Natural killer cell (primary cell): Measurements from ENCODE around the gene RAB8B. TPM values are rescaled to one million over a fixed set of nuclear protein-coding genes. Genes with fewer than 3 reads are reported as not detected.
A peak's percentile ranks its signal among the peaks of the same experiment; 100 is the strongest.

Experiments used
- ATAC-seq, 3 donors: fragments of 150-1000 bp in 2 of 3; fragments of 200-7000 bp in 1 of 3; cut with Tn5 transposase; 1 replicate in 1 of 3; 2 replicates in 2 of 3; pipeline ENCODE4 v1.10.0; 2021; ENCODE audit warnings: mild to moderate bottlenecking in 2 of 3, moderate library complexity in 2 of 3
- DNase-seq, 2 donors: peaks; one replicate each; pipeline versions ENCODE4 v3.0.0 to v3.0.0-alpha.2; 2013 to 2021; ENCODE audit warnings: mixed read lengths in 1 of 2
- H3K27ac ChIP-seq: one replicate; pipeline ENCODE4 v1.5.1; 2013; ENCODE audit warnings: mild to moderate bottlenecking, low read length
- H3K27me3 ChIP-seq: one replicate; pipeline ENCODE4 v1.6.1; 2013; ENCODE audit warnings: low read length; ENCODE audit not compliant: control insufficient read depth, insufficient read depth
- H3K36me3 ChIP-seq: one replicate; pipeline ENCODE4 v1.6.1; 2013; ENCODE audit warnings: low read length; ENCODE audit not compliant: control insufficient read depth, insufficient read depth
- H3K4me1 ChIP-seq: one replicate; pipeline ENCODE4 v1.6.1; 2013; ENCODE audit warnings: low read length; ENCODE audit not compliant: control insufficient read depth, insufficient read depth
- H3K4me3 ChIP-seq: one replicate; pipeline ENCODE4 v1.5.1; 2013; ENCODE audit warnings: low read length
- H3K9me3 ChIP-seq: one replicate; pipeline ENCODE4 v1.6.1; 2013; ENCODE audit warnings: low read length; ENCODE audit not compliant: control insufficient read depth, insufficient read depth
- H3K27ac Mint-ChIP-seq, 2 donors: one replicate each; pipeline ENCODE4 v1.8.0; 2022; ENCODE audit warnings: mild to moderate bottlenecking in 2 of 2, mixed read lengths in 2 of 2, moderate library complexity in 1 of 2
- H3K27me3 Mint-ChIP-seq, 2 donors: one replicate each; pipeline ENCODE4 v1.8.0; 2022; ENCODE audit warnings: low read depth in 2 of 2, mixed read lengths in 2 of 2
- H3K36me3 Mint-ChIP-seq: one replicate; pipeline ENCODE4 v1.8.0; 2022; ENCODE audit warnings: mixed read lengths
- H3K4me1 Mint-ChIP-seq, 2 donors: one replicate each; pipeline ENCODE4 v1.8.0; 2022; ENCODE audit warnings: mixed read lengths in 2 of 2
- H3K4me3 Mint-ChIP-seq: one replicate; pipeline ENCODE4 v1.8.0; 2022; ENCODE audit warnings: mild to moderate bottlenecking, moderate library complexity, mixed read lengths
- H3K9me3 Mint-ChIP-seq, 2 donors: one replicate each; pipeline ENCODE4 v1.8.0; 2022; ENCODE audit warnings: mixed read lengths in 2 of 2
- CTCF ChIP-seq: fragments of 200-600 bp; IDR thresholded peaks from one replicate; pipeline ENCODE4 v1.8.0; 2022; ENCODE audit warnings: antibody characterized with exemption
- WGBS: methylation state at CpG from one replicate; pipeline ENCODE4 v1.1.7; 2013; ENCODE audit warnings: missing lambda C conversion rate; ENCODE audit not compliant: insufficient coverage; 5-methylcytosine and 5-hydroxymethylcytosine counted together
- intact Hi-C: fragments of 100-400 bp; cut with micrococcal nuclease; formaldehyde crosslinking; loops from one replicate; pipeline ENCODE4 v1.14.2; 2022
- total RNA-seq, 4 donors: library from RNA; stranded (reverse); fragments of 120-200 nt in 1 of 4; gene quantifications; one replicate each; pipeline versions ENCODE4 v1.2.3 to v1.2.4, GENCODE V29; 2013 to 2022

RAB8B gene
- total RNA-seq, 3 donors from 2014 or later (not counting 1 experiment from before 2014, with no cell fraction given) = 128 to 155 (median 137) TPM

- WGBS = 100% methylated on average over 5 of the region's 6 CpGs
- Histone ChIP-seq H3K4me1 (no peaks in the 10 kb centered on the region), H3K9me3 (no peaks in the 10 kb centered on the region), H3K27ac (no peak overlapping the region), H3K27me3 (no peaks in the 10 kb centered on the region), H3K36me3 (no peaks in the 10 kb centered on the region), H3K4me3 (no peak overlapping the region)
- H3K27ac Mint-ChIP-seq = no peak overlapping the region
- H3K9me3 Mint-ChIP-seq = no peaks in the 10 kb centered on the region
- no peak overlapping the region for H3K4me3 Mint-ChIP-seq
- intact Hi-C loops = loop anchor here (5.0 kb wide), 1 partner anchor 237 kb away; no protein-coding TSS in a partner anchor
- TF ChIP-seq CTCF = no peak
- DNase-seq = no peak
- H3K27me3 Mint-ChIP-seq = no peaks in the 10 kb centered on the region
- H3K4me1 Mint-ChIP-seq = peaks cover 0 to 5% of the 10 kb centered on the region in 2 donors
- H3K36me3 Mint-ChIP-seq = no peaks in the 10 kb centered on the region
- no peak for ATAC-seq
These were observed 24.1 kb upstream of the RAB8B start for GRCh38 chr15:63165166-63165859.

- H3K27me3 Mint-ChIP-seq = no peaks in the 10 kb centered on the region
- H3K9me3 Mint-ChIP-seq = no peaks in the 10 kb centered on the region
- no peak for TF ChIP-seq CTCF
- no peaks in the 10 kb centered on the region for H3K36me3 Mint-ChIP-seq
- H3K4me3 ChIP-seq = no peak overlapping the region
- H3K27me3 ChIP-seq = no peaks in the 10 kb centered on the region
- H3K36me3 ChIP-seq = no peaks in the 10 kb centered on the region
- H3K4me1 Mint-ChIP-seq = peaks cover 0 to 5% of the 10 kb centered on the region in 2 donors
- intact Hi-C loops = loop anchor here (5.0 kb wide), 1 partner anchor 236 kb away; no protein-coding TSS in a partner anchor
- no peak overlapping the region for H3K27ac Mint-ChIP-seq
- peak; percentile 43 to 63 (median 60) for ATAC-seq
- H3K4me3 Mint-ChIP-seq = no peak overlapping the region
- DNase-seq = peak in 1 of 2 donors; percentile 43
- H3K9me3 ChIP-seq = no peaks in the 10 kb centered on the region
- H3K4me1 ChIP-seq = no peaks in the 10 kb centered on the region
- no peak overlapping the region for H3K27ac ChIP-seq
- WGBS = 91% methylated on average over 2 of the region's 2 CpGs
These were observed 23.2 kb upstream of the RAB8B start for GRCh38 chr15:63166219-63166618.

GRCh38 chr15:63169788-63170187, 19.6 kb upstream of the RAB8B start:
- H3K36me3 Mint-ChIP-seq = no peaks in the 10 kb centered on the region
- H3K4me1 Mint-ChIP-seq = peaks cover 0 to 5% of the 10 kb centered on the region in 2 donors
- ATAC-seq = no peak
- Histone ChIP-seq H3K4me3 (no peak overlapping the region), H3K36me3 (no peaks in the 10 kb centered on the region), H3K27me3 (no peaks in the 10 kb centered on the region), H3K4me1 (no peaks in the 10 kb centered on the region), H3K9me3 (no peaks in the 10 kb centered on the region), H3K27ac (no peak overlapping the region)
- no peaks in the 10 kb centered on the region for H3K9me3 Mint-ChIP-seq
- no peak overlapping the region for H3K27ac Mint-ChIP-seq
- DNase-seq = no peak
- no peaks in the 10 kb centered on the region for H3K27me3 Mint-ChIP-seq
- intact Hi-C loops = loop anchor here (5.0 kb wide), 1 partner anchor 233 kb away; no protein-coding TSS in a partner anchor
- WGBS = 80% methylated on average over 2 of the region's 2 CpGs
- no peak overlapping the region for H3K4me3 Mint-ChIP-seq
- no peak for TF ChIP-seq CTCF

GRCh38 chr15:63172376-63172775, 17.0 kb upstream of the RAB8B start:
- no peak overlapping the region for H3K27ac ChIP-seq
- no peaks in the 10 kb centered on the region for H3K9me3 ChIP-seq
- no peaks in the 10 kb centered on the region for H3K36me3 ChIP-seq
- no peaks in the 10 kb centered on the region for H3K36me3 Mint-ChIP-seq
- ATAC-seq = no peak
- H3K4me1 Mint-ChIP-seq = no peaks in the 10 kb centered on the region
- no peak overlapping the region for H3K4me3 Mint-ChIP-seq
- no peaks in the 10 kb centered on the region for H3K27me3 ChIP-seq
- TF ChIP-seq CTCF = no peak
- no peaks in the 10 kb centered on the region for H3K9me3 Mint-ChIP-seq
- no peak overlapping the region for H3K27ac Mint-ChIP-seq
- WGBS = 99% methylated on average over 4 of the region's 5 CpGs
- H3K4me3 ChIP-seq = no peak overlapping the region
- H3K27me3 Mint-ChIP-seq = no peaks in the 10 kb centered on the region
- no peak for DNase-seq
- H3K4me1 ChIP-seq = no peaks in the 10 kb centered on the region
- intact Hi-C loops = no loop called here
